ENCODE results near the gene BTBD1.
"Not testable (repeated sequence)": the region's sequence is repeated elsewhere in the genome, so short reads cannot be mapped to it uniquely, and the experiment has no call there.

The BTBD1 gene

GRCh38 chr15:83092309-83092976 is 25.4 kb upstream of the BTBD1 start:
- no peak for DNase-seq (ENCODE audit: low read depth)

- DNase-seq (ENCODE audit: low read depth): not testable (repeated sequence)
These were observed 24.9 kb upstream of the BTBD1 start for GRCh38 chr15:83091965-83092308.

GRCh38 chr15:83090465-83090864 is 23.4 kb upstream of the BTBD1 start:
- DNase-seq (ENCODE audit: low read depth): no peak

GRCh38 chr15:83088876-83089275 is 21.8 kb upstream of the BTBD1 start:
- no peak for DNase-seq (ENCODE audit: low read depth)

GRCh38 chr15:83087576-83087975 is 20.5 kb upstream of the BTBD1 start:
- DNase-seq (ENCODE audit: low read depth): no peak

DNA sequence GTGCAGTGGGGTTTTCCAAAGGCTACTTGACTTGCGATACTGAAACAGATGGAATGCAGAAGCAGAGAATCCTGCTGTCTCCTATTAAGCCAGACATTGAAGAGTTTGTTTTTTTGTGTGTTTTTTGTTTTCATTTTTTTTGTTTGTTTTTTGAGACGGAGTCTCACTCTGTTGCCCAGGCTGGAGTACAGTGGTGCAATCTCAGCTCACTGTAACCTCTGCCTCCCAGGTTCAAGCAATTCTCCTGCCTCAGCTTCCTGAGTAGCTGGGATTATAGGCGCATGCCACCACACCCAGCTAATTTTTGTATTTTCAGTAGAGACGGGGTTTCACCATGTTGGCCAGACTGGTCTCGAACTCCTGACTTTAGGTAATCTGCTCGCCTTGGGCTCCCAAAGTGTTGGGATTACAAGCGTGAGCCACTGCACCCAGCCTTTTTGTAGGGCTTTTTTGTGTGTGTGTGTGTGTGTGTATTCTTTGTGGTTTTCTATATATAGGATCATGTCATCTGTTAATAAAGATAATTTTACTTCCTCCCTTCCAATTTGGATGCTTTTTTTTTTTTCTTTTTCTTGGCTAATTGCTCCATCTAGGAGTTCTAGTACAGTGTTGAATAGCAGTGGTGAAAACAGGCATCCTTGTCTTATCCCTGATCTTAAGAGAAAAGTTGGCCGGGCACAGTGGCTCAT is 19.0 kb upstream of the BTBD1 start:
- DNase-seq (ENCODE audit: low read depth): not testable (repeated sequence)

DNA sequence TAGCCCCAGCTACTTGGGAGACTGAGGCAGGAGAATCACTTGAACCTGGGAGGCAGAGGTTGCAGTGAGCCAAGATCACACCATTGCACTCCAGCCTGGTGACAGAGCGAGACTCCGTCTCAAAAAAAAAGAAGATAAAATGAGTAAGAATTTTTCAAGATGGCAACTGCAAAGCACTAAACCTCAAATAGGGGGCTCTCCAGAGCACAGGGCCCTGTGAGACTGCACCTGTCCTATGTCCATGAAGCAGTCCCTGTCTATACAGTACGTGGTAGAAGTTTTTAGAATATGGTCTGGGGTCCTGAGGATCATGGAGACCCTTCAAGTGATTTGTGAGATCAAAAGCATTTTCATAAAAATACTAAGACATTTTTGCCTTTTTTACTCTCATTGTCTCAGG is 18.4 kb upstream of the BTBD1 start:
- not testable (repeated sequence) for DNase-seq (ENCODE audit: low read depth)

- no peak for DNase-seq (ENCODE audit: low read depth)
These were observed 15.8 kb upstream of the BTBD1 start for GRCh38 chr15:83082730-83083386.

- no peak for DNase-seq (ENCODE audit: low read depth)
These were observed 14.4 kb upstream of the BTBD1 start for GRCh38 chr15:83081256-83082014.

GRCh38 chr15:83078712-83079111 is 11.7 kb upstream of the BTBD1 start:
- DNase-seq (ENCODE audit: low read depth): no peak

GRCh38 chr15:83077491-83078230 is 10.6 kb upstream of the BTBD1 start:
- no peak for DNase-seq (ENCODE audit: low read depth)

DNA sequence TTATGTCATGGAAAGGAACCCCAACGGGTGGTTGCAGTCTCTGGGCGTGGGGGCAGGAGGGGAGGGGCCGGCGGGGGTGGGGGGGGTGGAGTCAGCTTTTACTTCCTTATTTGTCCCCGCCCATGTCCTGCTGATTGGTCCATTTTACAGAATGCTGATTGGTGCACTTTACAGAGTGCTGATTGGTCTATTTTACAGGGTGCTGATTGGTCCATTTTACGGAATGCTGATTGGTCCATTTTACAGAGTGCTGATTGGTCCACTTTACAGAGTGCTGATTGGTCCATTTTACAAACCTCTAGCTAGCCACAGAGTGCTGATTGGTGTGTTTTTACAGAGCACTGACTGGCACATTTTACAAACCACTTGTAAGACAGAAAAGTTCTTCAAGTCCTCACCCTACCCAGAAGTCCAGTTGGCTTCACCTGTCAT is 2.2 kb upstream of the BTBD1 start:
- peak; percentile 22 for DNase-seq (ENCODE audit: low read depth)

- DNase-seq (ENCODE audit: low read depth): no peak
These were observed 1.0 kb upstream of the BTBD1 start for GRCh38 chr15:83068054-83068453.

DNA sequence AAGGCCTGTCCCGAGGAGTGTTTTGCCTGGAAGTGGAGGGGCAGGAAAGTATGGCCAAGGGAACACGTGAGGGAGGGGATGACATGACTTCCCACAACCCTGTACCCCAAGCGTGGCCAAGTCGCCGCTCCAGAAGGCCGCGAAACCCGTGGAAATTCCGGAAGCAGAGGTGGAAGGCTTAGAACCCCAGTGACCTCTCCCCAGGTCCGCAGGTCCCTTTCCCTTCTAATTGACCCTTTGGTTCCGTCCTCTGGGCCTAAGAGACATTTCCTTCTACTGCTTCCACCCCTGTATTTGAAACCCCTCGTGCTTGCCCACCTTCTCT is 548 bp upstream of the BTBD1 start:
- DNase-seq (ENCODE audit: low read depth): no peak

DNA sequence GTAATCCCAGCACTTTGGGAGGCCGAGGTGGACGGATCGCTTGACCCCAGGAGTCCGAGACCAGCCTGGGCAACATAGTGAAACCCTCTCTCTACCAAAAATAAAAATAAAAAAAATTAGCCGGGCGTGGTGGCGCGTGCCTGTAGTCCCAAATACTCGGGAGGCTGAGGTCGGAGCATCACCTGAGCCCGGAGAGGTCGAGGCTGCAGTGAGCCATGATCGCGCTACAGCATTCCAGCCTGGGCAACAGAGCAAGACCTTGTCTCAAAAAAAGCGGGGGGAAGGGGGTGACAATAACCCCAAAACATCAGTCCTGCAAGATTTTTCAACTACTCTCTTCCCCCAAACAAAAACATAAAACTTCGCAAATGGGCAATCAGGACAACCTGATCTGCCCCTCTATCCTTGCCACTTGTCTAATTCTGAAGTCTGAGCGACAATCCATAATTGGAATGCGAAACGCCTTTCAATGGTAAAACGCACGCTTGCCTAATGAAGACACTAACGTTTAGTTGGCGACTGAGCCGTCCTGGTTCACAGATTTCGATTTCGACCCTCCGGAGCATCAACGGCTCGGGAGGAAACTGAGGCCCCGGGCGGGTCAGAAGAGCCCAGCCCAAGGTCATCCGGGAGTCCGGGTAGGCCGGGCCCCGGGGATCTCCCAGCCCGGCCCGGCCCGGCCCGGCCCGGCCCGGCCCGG is 868 bp downstream of the BTBD1 start:
- no peak for DNase-seq (ENCODE audit: low read depth)

GRCh38 chr15:83065431-83065830 is 1.6 kb downstream of the BTBD1 start:
- no peak for DNase-seq (ENCODE audit: low read depth)

- no peak for DNase-seq (ENCODE audit: low read depth)
These were observed 2.2 kb downstream of the BTBD1 start for GRCh38 chr15:83064859-83065258.

DNA sequence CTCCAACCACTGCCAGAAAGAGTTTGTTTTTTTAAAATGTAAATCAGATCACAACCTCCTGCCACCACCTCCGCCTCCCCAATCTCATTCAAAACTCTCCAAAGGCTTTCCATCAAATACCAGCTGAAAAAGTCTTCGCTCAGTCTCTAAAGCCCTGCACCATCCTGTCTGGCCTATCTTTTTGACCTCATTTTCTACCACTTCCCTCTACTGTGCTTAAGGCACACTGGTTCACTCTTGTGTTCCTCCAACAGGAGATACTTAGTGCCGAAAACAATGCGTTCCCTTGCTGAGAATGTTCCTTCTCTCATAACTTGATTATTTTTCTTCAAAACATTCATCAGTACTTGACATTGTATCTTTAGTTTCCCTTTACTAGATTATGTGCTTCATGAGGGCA is 3.5 kb downstream of the BTBD1 start:
- DNase-seq (ENCODE audit: low read depth): no peak

DNA sequence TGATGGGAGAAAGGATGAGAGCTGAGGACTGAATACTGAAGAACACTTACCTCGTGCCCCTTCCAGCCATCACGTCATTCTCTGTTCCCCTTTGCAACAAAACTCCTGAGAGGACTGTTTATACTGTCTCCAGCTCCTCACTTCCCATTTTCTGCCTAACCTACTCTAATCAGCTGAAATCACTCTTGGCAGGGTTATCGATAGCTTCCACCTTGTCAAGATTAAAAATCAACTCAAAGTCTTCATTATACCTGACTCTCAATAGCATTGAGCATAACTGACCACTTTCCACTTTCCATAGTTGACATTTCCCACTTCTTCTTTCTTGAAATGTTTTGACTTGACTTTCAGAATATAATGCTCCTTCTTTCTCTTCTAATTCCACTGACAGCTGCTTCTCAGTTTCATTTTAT is 4.3 kb downstream of the BTBD1 start:
- DNase-seq (ENCODE audit: low read depth): no peak

DNA sequence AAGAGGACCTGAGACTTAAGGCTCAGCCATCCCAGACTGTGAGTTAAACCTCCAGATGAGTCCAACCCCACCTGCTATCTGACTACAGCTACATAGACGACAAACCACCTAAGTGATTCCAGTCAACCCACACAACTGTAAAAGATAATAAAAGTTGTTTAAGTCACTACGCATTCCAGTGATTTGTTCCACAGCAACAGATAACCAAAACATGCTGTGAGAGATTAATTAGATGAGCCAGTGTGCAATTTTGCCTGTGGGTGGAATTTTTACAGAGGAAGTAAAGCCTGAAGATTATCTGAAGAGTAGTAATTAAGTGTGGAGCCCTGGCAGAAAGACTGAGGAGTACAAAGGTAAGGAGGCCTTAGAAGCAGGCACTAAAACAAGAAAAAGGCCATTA is 5.4 kb downstream of the BTBD1 start:
- DNase-seq (ENCODE audit: low read depth): no peak

GRCh38 chr15:83057696-83058376 is 9.2 kb downstream of the BTBD1 start:
- no peak for DNase-seq (ENCODE audit: low read depth)

All from activated T-helper 9 cell treated with anti-CD3 and anti-CD28 coated beads, Interleukin-2, amount 50 U/mL, for 16 hours (primary cell).